ENCODE data around the gene HYDIN. TPM values are rescaled to one million over a fixed set of nuclear protein-coding genes. Genes with fewer than 3 reads are reported as not detected.

Gene HYDIN
- total and polyA plus RNA-seq, 9 of the 15 experiments (the other 6 are each of a cell fraction or from before 2014, with no cell fraction given): 0.08 to 0.43 (median 0.14) TPM; not detected in 1

DNA sequence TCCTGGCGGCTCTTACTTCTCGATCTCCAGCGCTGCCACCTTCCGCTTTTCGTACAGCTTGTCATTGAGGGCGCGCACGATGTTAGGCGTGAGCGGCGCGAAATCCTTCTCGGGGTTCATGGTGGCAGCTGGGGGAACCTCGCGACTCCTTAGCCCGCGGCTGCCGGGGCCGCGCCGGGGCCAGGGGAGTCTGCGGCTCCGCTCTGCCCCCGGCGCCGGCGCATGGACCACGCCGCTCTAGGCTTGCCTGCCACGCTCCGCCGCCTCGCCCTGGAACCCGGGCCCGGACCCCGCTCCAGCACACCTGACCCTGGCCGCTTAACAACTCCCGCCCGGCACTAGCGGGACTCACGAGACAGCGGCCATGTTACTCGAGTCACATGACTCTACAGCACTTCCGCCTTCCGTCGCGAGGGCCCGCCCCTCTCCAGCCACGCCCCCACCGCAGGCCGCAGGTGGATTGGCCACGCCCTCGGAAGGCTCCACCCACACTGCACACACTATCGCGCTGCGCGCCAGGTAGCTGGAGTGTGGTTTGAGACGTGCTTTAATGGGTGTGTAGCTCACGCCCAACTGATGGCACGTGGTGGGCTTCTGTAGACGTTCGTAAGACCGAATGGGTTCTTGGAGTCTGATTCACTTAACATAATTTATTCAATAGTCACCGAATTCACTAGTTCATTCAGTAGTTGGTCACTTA, 429.6 kb downstream of the HYDIN start, which contains the start of gene VAC14 (continued):
- TF ChIP-seq, protein P1, sequence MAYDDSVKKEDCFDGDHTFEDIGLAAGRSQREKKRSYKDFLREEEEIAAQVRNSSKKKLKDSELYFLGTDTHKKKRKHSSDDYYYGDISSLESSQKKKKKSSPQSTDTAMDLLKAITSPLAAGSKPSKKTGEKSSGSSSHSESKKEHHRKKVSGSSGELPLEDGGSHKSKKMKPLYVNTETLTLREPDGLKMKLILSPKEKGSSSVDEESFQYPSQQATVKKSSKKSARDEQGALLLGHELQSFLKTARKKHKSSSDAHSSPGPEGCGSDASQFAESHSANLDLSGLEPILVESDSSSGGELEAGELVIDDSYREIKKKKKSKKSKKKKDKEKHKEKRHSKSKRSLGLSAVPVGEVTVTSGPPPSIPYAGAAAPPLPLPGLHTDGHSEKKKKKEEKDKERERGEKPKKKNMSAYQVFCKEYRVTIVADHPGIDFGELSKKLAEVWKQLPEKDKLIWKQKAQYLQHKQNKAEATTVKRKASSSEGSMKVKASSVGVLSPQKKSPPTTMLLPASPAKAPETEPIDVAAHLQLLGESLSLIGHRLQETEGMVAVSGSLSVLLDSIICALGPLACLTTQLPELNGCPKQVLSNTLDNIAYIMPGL (CRISPR knock-in tag; IDR thresholded peaks at IDR 0.05): peak; percentile 57; the same call in 1 of the 2 replicates
- TF ChIP-seq, protein P2, sequence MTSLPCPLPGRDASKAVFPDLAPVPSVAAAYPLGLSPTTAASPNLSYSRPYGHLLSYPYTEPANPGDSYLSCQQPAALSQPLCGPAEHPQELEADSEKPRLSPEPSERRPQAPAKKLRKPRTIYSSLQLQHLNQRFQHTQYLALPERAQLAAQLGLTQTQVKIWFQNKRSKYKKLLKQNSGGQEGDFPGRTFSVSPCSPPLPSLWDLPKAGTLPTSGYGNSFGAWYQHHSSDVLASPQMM (CRISPR knock-in tag; IDR thresholded peaks at IDR 0.05): no peak
- no peak for TF ChIP-seq NFATC3 (IDR thresholded peaks at IDR 0.05)
- TF ChIP-seq, protein P3, sequence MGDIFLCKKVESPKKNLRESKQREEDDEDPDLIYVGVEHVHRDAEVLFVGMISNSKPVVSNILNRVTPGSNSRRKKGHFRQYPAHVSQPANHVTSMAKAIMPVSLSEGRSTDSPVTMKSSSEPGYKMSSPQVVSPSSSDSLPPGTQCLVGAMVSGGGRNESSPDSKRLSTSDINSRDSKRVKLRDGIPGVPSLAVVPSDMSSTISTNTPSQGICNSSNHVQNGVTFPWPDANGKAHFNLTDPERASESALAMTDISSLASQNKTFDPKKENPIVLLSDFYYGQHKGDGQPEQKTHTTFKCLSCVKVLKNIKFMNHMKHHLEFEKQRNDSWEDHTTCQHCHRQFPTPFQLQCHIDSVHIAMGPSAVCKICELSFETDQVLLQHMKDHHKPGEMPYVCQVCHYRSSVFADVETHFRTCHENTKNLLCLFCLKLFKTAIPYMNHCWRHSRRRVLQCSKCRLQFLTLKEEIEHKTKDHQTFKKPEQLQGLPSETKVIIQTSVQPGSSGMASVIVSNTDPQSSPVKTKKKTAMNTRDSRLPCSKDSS (IDR thresholded peaks at IDR 0.05; ENCODE audit: low read depth, partially characterized antibody): no peak
- TF ChIP-seq, protein P4, sequence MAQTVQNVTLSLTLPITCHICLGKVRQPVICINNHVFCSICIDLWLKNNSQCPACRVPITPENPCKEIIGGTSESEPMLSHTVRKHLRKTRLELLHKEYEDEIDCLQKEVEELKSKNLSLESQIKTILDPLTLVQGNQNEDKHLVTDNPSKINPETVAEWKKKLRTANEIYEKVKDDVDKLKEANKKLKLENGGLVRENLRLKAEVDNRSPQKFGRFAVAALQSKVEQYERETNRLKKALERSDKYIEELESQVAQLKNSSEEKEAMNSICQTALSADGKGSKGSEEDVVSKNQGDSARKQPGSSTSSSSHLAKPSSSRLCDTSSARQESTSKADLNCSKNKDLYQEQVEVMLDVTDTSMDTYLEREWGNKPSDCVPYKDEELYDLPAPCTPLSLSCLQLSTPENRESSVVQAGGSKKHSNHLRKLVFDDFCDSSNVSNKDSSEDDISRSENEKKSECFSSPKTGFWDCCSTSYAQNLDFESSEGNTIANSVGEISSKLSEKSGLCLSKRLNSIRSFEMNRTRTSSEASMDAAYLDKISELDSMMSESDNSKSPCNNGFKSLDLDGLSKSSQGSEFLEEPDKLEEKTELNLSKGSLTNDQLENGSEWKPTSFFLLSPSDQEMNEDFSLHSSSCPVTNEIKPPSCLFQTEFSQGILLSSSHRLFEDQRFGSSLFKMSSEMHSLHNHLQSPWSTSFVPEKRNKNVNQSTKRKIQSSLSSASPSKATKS (CRISPR knock-in tag; IDR thresholded peaks at IDR 0.05): no peak
- TF ChIP-seq NONO (IDR thresholded peaks at IDR 0.05; ENCODE audit: low read depth in 2 of 2, low read length in 1 of 2): peak; percentile 16 to 30; a peak in 1 of 4 replicates
- TF ChIP-seq, protein P5, sequence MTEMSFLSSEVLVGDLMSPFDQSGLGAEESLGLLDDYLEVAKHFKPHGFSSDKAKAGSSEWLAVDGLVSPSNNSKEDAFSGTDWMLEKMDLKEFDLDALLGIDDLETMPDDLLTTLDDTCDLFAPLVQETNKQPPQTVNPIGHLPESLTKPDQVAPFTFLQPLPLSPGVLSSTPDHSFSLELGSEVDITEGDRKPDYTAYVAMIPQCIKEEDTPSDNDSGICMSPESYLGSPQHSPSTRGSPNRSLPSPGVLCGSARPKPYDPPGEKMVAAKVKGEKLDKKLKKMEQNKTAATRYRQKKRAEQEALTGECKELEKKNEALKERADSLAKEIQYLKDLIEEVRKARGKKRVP (CRISPR knock-in tag; IDR thresholded peaks at IDR 0.05): no peak
- TF ChIP-seq ZFP1 (CRISPR knock-in tag; IDR thresholded peaks at IDR 0.05): no peak
- TF ChIP-seq ZKSCAN1 (IDR thresholded peaks at IDR 0.05; ENCODE audit: low read depth, low read length): no peak
- no peak for TF ChIP-seq MECOM (CRISPR knock-in tag; IDR thresholded peaks at IDR 0.05)
- no peak for TF ChIP-seq ILF3 (IDR thresholded peaks at IDR 0.05; ENCODE audit: borderline replicate concordance)
- TF ChIP-seq, protein P6, sequence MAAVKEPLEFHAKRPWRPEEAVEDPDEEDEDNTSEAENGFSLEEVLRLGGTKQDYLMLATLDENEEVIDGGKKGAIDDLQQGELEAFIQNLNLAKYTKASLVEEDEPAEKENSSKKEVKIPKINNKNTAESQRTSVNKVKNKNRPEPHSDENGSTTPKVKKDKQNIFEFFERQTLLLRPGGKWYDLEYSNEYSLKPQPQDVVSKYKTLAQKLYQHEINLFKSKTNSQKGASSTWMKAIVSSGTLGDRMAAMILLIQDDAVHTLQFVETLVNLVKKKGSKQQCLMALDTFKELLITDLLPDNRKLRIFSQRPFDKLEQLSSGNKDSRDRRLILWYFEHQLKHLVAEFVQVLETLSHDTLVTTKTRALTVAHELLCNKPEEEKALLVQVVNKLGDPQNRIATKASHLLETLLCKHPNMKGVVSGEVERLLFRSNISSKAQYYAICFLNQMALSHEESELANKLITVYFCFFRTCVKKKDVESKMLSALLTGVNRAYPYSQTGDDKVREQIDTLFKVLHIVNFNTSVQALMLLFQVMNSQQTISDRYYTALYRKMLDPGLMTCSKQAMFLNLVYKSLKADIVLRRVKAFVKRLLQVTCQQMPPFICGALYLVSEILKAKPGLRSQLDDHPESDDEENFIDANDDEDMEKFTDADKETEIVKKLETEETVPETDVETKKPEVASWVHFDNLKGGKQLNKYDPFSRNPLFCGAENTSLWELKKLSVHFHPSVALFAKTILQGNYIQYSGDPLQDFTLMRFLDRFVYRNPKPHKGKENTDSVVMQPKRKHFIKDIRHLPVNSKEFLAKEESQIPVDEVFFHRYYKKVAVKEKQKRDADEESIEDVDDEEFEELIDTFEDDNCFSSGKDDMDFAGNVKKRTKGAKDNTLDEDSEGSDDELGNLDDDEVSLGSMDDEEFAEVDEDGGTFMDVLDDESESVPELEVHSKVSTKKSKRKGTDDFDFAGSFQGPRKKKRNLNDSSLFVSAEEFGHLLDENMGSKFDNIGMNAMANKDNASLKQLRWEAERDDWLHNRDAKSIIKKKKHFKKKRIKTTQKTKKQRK (IDR thresholded peaks at IDR 0.05; ENCODE audit: borderline replicate concordance, low read depth, low read length): no peak
- no peak for TF ChIP-seq SREBF1 (IDR thresholded peaks at IDR 0.05; ENCODE audit: borderline replicate concordance, low read depth, low read length)
- no peak for TF ChIP-seq ZNF124 (CRISPR knock-in tag; IDR thresholded peaks at IDR 0.05)
- no peak for TF ChIP-seq ZNF3 (CRISPR knock-in tag; IDR thresholded peaks at IDR 0.05)
- TF ChIP-seq BRCA1 (IDR thresholded peaks at IDR 0.05): no peak
- TF ChIP-seq BRCA1 (CRISPR knock-in tag; IDR thresholded peaks at IDR 0.05): no peak
